AG08396 (cell line): Measurements from ENCODE around the gene ABHD1.
"Not testable (repeated sequence)": the region's sequence is repeated elsewhere in the genome, so short reads cannot be mapped to it uniquely, and the experiment has no call there.

Source experiments
- DNase-seq: peaks from one replicate; pipeline ENCODE4 v3.0.0; 2012; ENCODE audit warnings: low spot score, mixed read lengths

ABHD1 gene

GRCh38 chr2:27164960-27165763 lies 41.5 kb downstream of the ABHD1 start:
- no peak for DNase-seq

DNA sequence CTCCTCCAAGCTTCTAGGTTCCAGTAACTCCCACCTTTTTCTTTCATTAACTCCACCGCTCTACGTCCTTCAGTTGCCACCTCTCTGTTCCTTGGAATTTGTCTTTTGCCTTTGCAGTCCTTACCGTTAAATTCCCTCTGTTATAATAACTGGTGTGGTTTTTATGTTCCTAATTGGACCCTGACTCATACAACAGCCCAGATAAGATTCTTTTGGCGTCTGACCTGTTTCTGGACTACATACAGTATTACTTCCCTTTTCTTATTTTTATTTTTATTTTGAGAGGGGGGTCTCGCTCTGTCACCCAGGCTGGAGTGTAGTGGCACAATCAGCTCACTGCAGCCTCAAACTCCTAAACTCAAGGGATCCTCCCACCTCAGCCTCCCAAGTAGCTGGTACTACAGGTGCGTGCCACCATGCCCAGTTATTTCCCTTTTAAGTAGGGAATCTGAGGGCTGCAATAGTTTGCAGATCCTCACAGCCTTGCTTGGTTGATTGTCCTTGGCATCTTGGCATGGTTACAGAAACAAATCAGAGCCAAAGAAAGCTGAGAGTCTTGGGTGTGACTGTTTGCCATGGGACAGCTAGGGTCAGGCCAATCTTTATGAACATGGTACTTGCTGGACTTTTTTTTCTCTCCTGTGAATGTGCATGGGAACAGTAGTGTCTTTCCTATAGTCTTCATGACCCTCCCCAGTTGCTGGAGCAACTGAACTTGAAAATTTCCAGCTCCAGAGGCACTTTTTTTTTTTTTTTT lies 47.1 kb downstream of the ABHD1 start:
- no peak for DNase-seq

- no peak for DNase-seq
Observed at GRCh38 chr2:27171351-27171848, 47.8 kb downstream of the ABHD1 start.

GRCh38 chr2:27174638-27175037 lies 51.0 kb downstream of the ABHD1 start:
- DNase-seq, result no peak

DNA sequence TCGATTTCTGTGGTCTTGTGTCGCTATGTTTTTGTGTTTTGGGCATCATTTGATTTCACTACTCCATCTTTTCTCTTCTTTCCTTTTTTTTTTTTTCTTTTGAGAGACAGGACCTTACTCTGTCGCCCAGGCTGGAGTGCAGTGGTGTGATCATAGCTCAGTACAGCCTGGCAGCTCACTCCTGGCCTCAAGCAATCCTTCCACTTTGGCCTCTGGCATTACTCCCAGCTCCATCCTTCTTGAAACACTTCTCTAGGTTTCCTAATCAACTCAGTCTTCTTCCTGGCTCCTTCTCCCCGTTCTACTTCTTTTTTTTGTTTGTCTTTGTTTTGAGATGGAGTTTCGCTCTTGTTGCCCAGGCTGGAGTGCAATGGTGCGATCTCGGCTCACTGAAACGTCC lies 51.7 kb downstream of the ABHD1 start:
- DNase-seq, result no peak

DNA sequence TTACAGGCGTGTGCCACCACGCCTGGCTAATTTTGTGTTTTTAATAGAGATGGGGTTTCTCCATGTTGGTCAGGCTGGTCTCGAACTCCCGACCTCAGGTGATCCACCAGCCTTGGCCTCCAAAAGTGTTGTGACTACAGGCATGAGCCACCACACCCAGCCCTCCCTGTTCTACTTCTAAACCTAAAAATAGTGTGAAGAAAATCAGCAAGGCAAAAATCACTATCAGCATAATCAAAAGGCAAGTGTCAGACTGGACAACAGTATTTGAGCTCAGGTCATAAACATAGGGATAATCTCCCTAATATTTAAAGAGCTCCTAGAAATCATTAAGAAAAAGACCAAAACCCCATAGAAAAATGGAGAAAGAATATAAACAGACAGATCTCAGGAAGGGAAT lies 52.2 kb downstream of the ABHD1 start:
- not testable (repeated sequence) for DNase-seq

- DNase-seq, result no peak
Observed at GRCh38 chr2:27177441-27178351, 54.1 kb downstream of the ABHD1 start.

DNA sequence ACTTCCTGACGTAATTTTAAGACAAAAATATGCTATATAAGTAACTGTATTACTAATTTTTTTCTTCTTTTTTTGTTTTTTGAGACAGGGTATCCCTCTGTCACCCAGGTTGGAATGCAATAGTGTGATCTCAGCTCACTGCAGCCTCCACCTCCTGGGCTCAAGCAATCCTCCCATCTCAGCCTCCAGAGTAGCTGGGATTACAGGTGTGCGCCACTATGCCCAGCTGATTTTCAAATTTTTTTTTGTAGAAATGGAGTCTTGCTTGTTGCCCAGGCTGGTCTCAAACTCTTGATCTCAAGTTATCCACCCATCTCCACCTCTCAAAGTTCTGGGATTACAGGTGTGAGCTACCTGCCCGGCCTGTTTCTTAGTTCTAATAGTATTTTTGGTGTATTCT lies 54.9 kb downstream of the ABHD1 start:
- DNase-seq, result no peak

GRCh38 chr2:27179344-27180000 lies 55.9 kb downstream of the ABHD1 start:
- DNase-seq, result no peak
